Neural progenitor cell (in vitro differentiated cells): ENCODE measurements around the gene SLTM.
"Not testable (repeated sequence)": the region's sequence is repeated elsewhere in the genome, so short reads cannot be mapped to it uniquely, and the experiment has no call there.

Experiments
- CTCF ChIP-seq: fragments of 200-600 bp; sonication (generic); IDR thresholded peaks from 2 replicates; pipeline ENCODE4 v1.5.1; 2017; ENCODE audit warnings: antibody characterized with exemption, mild to moderate bottlenecking
- EZH2 ChIP-seq: fragments of 200-600 bp; sonication (generic); IDR thresholded peaks from 2 replicates; pipeline ENCODE4 v1.6.1; 2017; ENCODE audit warnings: antibody characterized with exemption, mild to moderate bottlenecking, moderate library complexity

GRCh38 chr15:58851205-58851604 is 82.3 kb downstream of the SLTM start:
- TF ChIP-seq CTCF, EZH2: not testable (repeated sequence)
